A673 (cell line): ENCODE data around the gene VPS8.

Experiments used
- EZH2 ChIP-seq: fragments of 200-600 bp; sonication (generic); IDR thresholded peaks from 2 replicates; pipeline ENCODE4 v1.6.1; 2017; ENCODE audit warnings: borderline replicate concordance, low read depth, mild to moderate bottlenecking, mixed read lengths, antibody characterized with exemption, low read length; ENCODE audit not compliant: poor library complexity, severe bottlenecking
- TF ChIP-seq, protein P1 (sequence below): fragments of 300-800, 200-600 bp; sonication (generic); conservative IDR thresholded peaks from 2 replicates; pipeline ENCODE4 v1.5.1; 2017; ENCODE audit warnings: low read depth, mild to moderate bottlenecking, antibody characterized with exemption, low read length, moderate library complexity, mixed read lengths

DNA sequence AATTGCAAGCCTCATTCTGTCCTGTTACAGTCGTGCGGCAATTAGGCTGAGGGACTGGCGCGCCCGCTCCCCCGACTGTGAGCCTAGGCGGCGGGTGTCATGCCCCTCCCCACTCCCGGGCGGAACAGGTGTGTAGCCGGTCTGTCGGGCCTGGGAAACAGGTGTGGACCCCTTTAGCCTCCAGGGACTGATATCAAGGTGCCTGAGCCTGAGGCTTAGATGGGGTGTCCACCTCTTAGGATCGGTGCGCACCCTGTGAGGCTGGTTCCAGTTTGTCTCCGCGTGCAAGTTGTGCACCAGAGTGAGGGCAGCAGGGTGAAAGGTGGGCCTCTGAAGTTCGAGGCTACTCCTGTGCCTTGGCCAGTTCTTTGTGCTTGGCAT is 686 bp downstream of the VPS8 start:
- TF ChIP-seq, protein P1, sequence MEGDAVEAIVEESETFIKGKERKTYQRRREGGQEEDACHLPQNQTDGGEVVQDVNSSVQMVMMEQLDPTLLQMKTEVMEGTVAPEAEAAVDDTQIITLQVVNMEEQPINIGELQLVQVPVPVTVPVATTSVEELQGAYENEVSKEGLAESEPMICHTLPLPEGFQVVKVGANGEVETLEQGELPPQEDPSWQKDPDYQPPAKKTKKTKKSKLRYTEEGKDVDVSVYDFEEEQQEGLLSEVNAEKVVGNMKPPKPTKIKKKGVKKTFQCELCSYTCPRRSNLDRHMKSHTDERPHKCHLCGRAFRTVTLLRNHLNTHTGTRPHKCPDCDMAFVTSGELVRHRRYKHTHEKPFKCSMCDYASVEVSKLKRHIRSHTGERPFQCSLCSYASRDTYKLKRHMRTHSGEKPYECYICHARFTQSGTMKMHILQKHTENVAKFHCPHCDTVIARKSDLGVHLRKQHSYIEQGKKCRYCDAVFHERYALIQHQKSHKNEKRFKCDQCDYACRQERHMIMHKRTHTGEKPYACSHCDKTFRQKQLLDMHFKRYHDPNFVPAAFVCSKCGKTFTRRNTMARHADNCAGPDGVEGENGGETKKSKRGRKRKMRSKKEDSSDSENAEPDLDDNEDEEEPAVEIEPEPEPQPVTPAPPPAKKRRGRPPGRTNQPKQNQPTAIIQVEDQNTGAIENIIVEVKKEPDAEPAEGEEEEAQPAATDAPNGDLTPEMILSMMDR: no peak
- no peak for TF ChIP-seq EZH2
